ENCODE measurements around the gene NFATC1.

Gene NFATC1

GRCh38 chr18:79537758-79538157 is 142.0 kb downstream of the NFATC1 start:
- DNase-seq (ENCODE audit: low read depth) = no peak

GRCh38 chr18:79538635-79539034 is 142.9 kb downstream of the NFATC1 start:
- no peak for DNase-seq (ENCODE audit: low read depth)

- no peak for DNase-seq (ENCODE audit: low read depth)
These were observed 144.6 kb downstream of the NFATC1 start for GRCh38 chr18:79540161-79540903.

- DNase-seq (ENCODE audit: low read depth) = no peak
These were observed 145.2 kb downstream of the NFATC1 start for GRCh38 chr18:79540904-79541282.

- DNase-seq (ENCODE audit: low read depth) = no peak
These were observed 146.5 kb downstream of the NFATC1 start for GRCh38 chr18:79542213-79542612.

- DNase-seq (ENCODE audit: low read depth) = no peak
These were observed 147.4 kb downstream of the NFATC1 start for GRCh38 chr18:79542876-79543750.

GRCh38 chr18:79543861-79544385 is 148.2 kb downstream of the NFATC1 start:
- DNase-seq (ENCODE audit: low read depth) = no peak

- DNase-seq (ENCODE audit: low read depth) = no peak
These were observed 148.7 kb downstream of the NFATC1 start for GRCh38 chr18:79544386-79544963.

GRCh38 chr18:79545255-79545654 is 149.5 kb downstream of the NFATC1 start:
- no peak for DNase-seq (ENCODE audit: low read depth)

- no peak for DNase-seq (ENCODE audit: low read depth)
These were observed 150.0 kb downstream of the NFATC1 start for GRCh38 chr18:79545736-79546171.

- no peak for DNase-seq (ENCODE audit: low read depth)
These were observed 151.1 kb downstream of the NFATC1 start for GRCh38 chr18:79546781-79547272.

GRCh38 chr18:79547413-79548076 is 151.8 kb downstream of the NFATC1 start:
- no peak for DNase-seq (ENCODE audit: low read depth)

GRCh38 chr18:79548077-79548450 is 152.3 kb downstream of the NFATC1 start:
- DNase-seq (ENCODE audit: low read depth) = no peak

GRCh38 chr18:79548621-79548985 is 152.9 kb downstream of the NFATC1 start:
- no peak for DNase-seq (ENCODE audit: low read depth)

GRCh38 chr18:79548986-79549637 is 153.4 kb downstream of the NFATC1 start:
- no peak for DNase-seq (ENCODE audit: low read depth)

GRCh38 chr18:79549638-79550000 is 153.9 kb downstream of the NFATC1 start:
- DNase-seq (ENCODE audit: low read depth) = no peak

- no peak for DNase-seq (ENCODE audit: low read depth)
These were observed 156.5 kb downstream of the NFATC1 start for GRCh38 chr18:79552140-79552631.

- no peak for DNase-seq (ENCODE audit: low read depth)
These were observed 157.0 kb downstream of the NFATC1 start for GRCh38 chr18:79552696-79553095.

- DNase-seq (ENCODE audit: low read depth) = no peak
These were observed 157.4 kb downstream of the NFATC1 start for GRCh38 chr18:79553154-79553553.

- no peak for DNase-seq (ENCODE audit: low read depth)
These were observed 158.0 kb downstream of the NFATC1 start for GRCh38 chr18:79553696-79554095.

GRCh38 chr18:79554321-79554720 is 158.6 kb downstream of the NFATC1 start:
- no peak for DNase-seq (ENCODE audit: low read depth)

Data from stimulated activated CD8-positive, alpha-beta memory T cell treated with anti-CD3 and anti-CD28 coated beads, Interleukin-15, amount 100 ng/mL, for 24 hours (primary cell).